ENCODE measurements around the gene LAD1.

GRCh38 chr1:201406831-201407406 lies 7.8 kb upstream of the LAD1 start:
- TF ChIP-seq GATA3 (IDR thresholded peaks at IDR 0.05; ENCODE audit: low read depth, low read length): no peak
- no peak for TF ChIP-seq GATA2 (IDR thresholded peaks at IDR 0.05; ENCODE audit: low read depth, low read length)

Data from SH-SY5Y (cell line).